ENCODE results near the gene TBC1D10A.

TBC1D10A gene

GRCh38 chr22:30266445-30267381, 60.0 kb downstream of the TBC1D10A start, which contains the start of gene OSM:
TSS of gene OSM (minus strand) at chr22:30266851. CDS start at chr22:30266799, 52 bp downstream.
- H3K4me3 Mint-ChIP-seq = peak within 1 kb of the TSS; percentile 92
- DNase-seq (ENCODE audit: low spot score in 2 of 2) (peak; percentile 67 to 94), ATAC-seq (peak; percentile 64)
- peak within 1 kb of the TSS; percentile 98 for H3K27ac Mint-ChIP-seq
- H3K9me3 Mint-ChIP-seq = no peaks in the 10 kb centered on the region
- H3K36me3 Mint-ChIP-seq = peaks cover 69% of the 10 kb centered on the region
- peaks cover 71% of the 10 kb centered on the region for H3K4me1 Mint-ChIP-seq

DNA sequence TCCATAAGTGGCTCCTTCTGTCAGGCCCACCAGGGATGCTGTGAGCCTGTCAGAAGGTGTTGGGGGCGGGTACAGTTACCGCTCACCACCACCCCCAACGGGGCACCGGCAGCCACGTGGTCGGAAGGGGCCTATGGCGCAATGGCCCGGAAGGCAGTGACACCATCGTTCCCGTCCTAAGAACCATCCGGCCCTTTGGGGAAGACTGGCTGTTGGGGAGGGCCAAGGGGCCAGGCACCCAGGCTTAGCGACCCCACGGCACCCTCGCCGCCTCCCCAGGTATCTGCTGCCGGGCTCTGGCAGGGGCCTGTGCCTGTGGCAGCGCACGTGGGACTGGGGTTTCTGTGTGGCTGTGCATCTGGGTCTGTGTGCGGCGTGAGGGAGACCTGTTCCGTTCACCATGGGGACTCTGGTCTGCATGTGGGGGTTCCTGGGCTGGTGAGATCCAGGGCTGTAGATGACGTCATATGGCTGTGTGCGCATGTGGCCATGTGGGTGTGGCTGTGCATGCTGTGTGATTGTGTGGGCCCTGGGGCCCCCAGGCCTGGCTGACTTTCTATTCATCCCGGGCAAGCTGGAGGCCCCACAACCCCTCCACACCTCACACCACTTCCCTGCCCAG, 60.8 kb downstream of the TBC1D10A start:
- Mint-ChIP-seq H3K27ac (peak overlapping the region; percentile 98), H3K36me3 (peaks cover 73% of the 10 kb centered on the region), H3K4me3 (peak overlapping the region; percentile 92), H3K9me3 (no peaks in the 10 kb centered on the region), H3K4me1 (peaks cover 79% of the 10 kb centered on the region)
- peak; percentile 81 for ATAC-seq
- DNase-seq (ENCODE audit: low spot score in 2 of 2) = peak; percentile 55 to 92

DNA sequence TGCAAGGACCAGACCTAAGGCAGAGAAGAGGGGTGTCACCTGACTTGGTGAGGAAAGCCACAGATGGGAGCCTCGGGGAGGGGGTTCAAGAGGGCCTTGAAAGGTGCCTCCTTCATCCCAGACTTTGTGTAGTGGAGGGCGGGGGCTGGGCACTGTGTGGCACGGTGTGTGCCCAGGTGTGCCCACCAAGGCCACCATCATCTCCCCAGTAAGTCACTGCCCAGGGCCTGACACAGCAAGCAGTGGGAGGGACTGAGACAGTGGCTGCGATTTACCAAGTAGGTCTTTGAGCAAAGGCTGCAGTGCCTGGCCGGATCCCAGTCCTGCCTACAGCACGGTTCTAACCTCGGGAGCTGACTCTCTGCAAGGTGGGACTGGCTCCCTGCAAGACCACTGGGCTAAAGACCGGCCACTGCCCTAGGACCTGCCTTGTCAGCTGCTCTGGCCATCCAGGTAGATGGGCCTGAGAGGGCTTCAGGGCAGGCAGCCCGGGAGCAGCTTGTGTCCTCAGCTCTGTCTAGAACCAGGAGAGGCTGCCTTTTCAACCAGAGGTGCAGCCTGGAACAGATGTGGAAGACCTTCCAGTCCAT, 61.5 kb downstream of the TBC1D10A start:
- Mint-ChIP-seq H3K9me3 (no peaks in the 10 kb centered on the region), H3K4me1 (peaks cover 74% of the 10 kb centered on the region), H3K36me3 (peaks cover 67% of the 10 kb centered on the region), H3K27ac (peak overlapping the region; percentile 98), H3K4me3 (peak overlapping the region; percentile 92)
- no peak for DNase-seq (ENCODE audit: low spot score in 2 of 2)
- no peak for ATAC-seq

DNA sequence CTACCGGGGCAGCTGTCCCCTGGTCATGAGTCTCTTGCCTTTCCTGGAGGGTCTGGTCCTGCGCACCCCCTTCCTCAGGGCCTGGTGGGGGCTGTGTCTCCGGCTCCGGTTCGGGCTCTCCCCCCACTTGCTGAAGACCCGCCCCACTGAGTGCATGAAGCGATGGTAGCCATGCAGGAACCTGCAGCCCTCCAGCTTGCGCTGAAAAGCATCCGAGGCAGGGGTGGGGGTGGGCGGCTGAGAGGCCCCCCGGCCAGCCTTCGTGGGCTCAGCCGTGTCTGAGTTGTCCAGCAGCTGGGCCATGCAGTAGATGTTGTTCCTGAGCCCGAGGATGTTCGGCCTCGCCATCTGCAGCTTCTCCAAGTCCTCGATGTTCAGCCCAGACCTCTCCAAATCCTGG, 62.9 kb downstream of the TBC1D10A start:
- no peak for ATAC-seq
- Mint-ChIP-seq H3K4me3 (peak overlapping the region; percentile 92), H3K27ac (no peak overlapping the region), H3K4me1 (peaks cover 70% of the 10 kb centered on the region), H3K9me3 (no peaks in the 10 kb centered on the region), H3K36me3 (peaks cover 56% of the 10 kb centered on the region)
- no peak for DNase-seq (ENCODE audit: low spot score in 2 of 2)

DNA sequence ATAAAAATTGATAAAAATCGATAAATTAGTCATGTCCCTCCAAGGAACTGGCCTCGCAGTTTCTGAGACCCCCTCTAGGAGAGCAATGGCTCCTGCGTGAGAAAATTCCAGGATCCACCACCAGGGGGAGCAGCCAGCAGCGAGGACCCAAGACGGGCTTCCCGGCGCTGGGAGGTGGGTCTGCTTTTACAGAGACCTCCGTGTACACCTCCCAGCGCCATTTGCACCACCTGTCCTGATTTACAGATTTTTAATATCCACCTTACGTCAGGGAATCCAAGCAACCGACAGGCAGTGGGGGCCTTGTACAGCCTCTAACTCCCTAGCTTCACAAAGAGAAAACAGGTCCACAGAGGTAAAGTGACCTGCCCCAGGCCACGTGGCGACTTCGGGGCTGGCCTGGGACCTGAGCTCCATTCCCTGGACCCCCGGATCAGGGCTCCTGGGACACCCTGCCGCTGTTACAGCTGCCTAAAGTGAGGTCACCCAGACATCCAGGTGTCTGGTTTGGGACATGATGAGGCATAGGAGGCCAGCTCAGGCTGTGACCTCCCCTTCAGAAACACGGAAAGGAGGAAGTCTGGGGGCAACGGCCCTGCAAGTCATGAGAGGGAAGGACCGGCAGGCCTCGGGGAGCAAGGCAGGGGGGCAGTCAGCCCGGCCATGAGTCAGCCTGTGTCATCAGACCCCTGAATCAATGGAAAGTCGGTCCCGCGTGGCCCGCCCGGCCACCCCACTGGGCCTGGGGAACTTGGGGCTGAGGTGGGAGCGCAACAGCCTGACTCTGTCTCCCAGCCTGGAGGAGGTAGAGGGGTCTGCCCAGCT, 63.6 kb downstream of the TBC1D10A start:
- H3K9me3 Mint-ChIP-seq = no peaks in the 10 kb centered on the region
- peaks cover 56% of the 10 kb centered on the region for H3K36me3 Mint-ChIP-seq
- H3K4me1 Mint-ChIP-seq = peaks cover 63% of the 10 kb centered on the region
- peak overlapping the region; percentile 88 for H3K27ac Mint-ChIP-seq
- H3K4me3 Mint-ChIP-seq = peak overlapping the region; percentile 92
- ATAC-seq (no peak), DNase-seq (ENCODE audit: low spot score in 2 of 2) (peak; percentile 77 to 91)

GRCh38 chr22:30262112-30262511, 64.6 kb downstream of the TBC1D10A start:
- no peak for DNase-seq (ENCODE audit: low spot score in 2 of 2)
- ATAC-seq = no peak
- Mint-ChIP-seq H3K4me1 (peaks cover 52% of the 10 kb centered on the region), H3K36me3 (peaks cover 56% of the 10 kb centered on the region), H3K4me3 (peak overlapping the region; percentile 92), H3K27ac (peak overlapping the region; percentile 88), H3K9me3 (no peaks in the 10 kb centered on the region)

DNA sequence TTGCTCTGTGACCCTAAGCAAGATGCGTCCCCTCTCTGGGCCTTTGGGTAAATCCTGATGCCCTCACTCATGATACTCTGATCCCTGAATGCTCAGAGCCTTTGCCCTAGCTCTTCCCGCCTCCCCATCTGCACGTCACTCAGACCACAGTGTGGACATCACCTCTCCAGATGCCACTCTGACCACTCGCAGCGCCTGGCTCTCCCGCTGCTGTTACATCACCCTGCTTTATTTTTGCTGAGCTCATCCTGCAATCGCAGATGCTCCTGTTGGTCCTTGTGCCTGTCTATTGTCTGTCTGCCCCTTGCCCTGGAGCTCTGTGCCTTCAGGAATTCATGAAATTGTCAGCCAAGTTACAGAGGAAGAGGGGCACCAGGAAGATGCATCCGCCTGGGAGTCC, 65.6 kb downstream of the TBC1D10A start:
- peak overlapping the region; percentile 23 for H3K27ac Mint-ChIP-seq
- H3K4me3 Mint-ChIP-seq = no peak overlapping the region
- peaks cover 46% of the 10 kb centered on the region for H3K36me3 Mint-ChIP-seq
- DNase-seq (ENCODE audit: low spot score in 2 of 2) (no peak), ATAC-seq (no peak)
- H3K9me3 Mint-ChIP-seq = no peaks in the 10 kb centered on the region
- H3K4me1 Mint-ChIP-seq = peaks cover 49% of the 10 kb centered on the region

DNA sequence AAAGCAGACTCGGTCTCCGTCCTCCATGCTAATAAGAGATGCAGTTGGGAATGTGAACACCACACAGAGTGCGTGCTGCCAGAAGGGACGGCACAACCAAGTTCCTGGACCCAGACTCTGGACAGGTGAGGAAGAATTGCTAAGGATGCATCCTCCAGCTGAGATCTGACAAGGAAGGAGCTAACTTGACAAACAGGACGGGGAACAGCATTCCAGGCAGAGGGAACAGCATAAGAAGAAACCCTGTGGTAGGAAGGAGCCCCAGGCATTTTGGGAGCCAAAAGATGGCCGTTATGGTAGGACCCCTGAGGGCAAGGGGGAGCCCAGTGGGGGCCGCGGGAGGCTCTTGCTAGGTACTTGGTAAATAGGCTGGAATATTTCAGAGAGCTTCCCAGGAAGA, 66.1 kb downstream of the TBC1D10A start:
- Mint-ChIP-seq H3K27ac (peak overlapping the region; percentile 23), H3K36me3 (peaks cover 41% of the 10 kb centered on the region), H3K9me3 (no peaks in the 10 kb centered on the region), H3K4me3 (no peak overlapping the region), H3K4me1 (peaks cover 45% of the 10 kb centered on the region)
- ATAC-seq (no peak), DNase-seq (ENCODE audit: low spot score in 2 of 2) (no peak)

DNA sequence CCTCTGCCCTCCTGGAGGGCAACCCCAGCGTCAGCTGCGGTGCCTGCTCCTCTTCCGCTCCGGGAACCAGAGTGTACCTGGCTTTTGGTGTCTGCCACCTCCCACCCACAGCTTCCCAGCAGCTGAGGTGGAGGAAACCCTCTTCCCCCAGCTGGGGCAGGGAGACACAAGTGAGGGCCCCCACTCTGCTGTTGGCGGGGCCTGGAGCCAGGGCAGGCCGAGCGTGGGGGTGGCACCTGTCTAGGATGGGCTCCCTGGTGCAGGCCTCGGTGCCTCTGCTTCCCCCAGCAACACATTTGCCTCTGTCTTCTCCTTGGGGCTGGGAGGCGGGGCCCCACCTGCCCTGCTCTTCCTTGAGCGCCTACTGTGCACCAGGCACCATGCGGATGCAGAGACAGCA, 66.5 kb downstream of the TBC1D10A start:
- DNase-seq (ENCODE audit: low spot score in 2 of 2) = no peak
- H3K4me1 Mint-ChIP-seq = peaks cover 40% of the 10 kb centered on the region
- H3K36me3 Mint-ChIP-seq = peaks cover 38% of the 10 kb centered on the region
- no peak overlapping the region for H3K27ac Mint-ChIP-seq
- no peaks in the 10 kb centered on the region for H3K9me3 Mint-ChIP-seq
- H3K4me3 Mint-ChIP-seq = no peak overlapping the region
- ATAC-seq = no peak

DNA sequence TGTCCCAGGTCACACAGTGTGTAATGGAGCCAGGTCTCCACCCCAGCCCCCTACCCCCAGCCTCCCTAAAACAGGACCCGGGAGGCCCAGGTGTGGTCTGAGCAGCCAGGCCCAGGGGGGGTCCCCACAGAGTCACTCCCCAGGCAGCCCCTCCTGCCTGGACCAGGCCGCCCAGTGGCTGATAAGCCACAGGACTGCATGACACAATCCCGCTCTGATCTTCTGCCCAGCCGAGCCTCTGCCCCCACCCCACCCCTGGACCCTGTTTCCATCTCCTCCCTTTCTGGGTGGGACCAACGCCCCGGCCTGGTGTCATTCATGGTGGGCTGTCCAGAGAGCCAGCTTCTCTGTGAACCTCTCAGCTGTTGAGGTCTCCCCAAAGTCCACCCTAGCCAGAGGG, 72.4 kb downstream of the TBC1D10A start:
- no peaks in the 10 kb centered on the region for H3K36me3 Mint-ChIP-seq
- ATAC-seq (no peak), DNase-seq (ENCODE audit: low spot score in 2 of 2) (no peak)
- no peaks in the 10 kb centered on the region for H3K9me3 Mint-ChIP-seq
- no peak overlapping the region for H3K27ac Mint-ChIP-seq
- peaks cover 25% of the 10 kb centered on the region for H3K4me1 Mint-ChIP-seq
- no peak overlapping the region for H3K4me3 Mint-ChIP-seq

DNA sequence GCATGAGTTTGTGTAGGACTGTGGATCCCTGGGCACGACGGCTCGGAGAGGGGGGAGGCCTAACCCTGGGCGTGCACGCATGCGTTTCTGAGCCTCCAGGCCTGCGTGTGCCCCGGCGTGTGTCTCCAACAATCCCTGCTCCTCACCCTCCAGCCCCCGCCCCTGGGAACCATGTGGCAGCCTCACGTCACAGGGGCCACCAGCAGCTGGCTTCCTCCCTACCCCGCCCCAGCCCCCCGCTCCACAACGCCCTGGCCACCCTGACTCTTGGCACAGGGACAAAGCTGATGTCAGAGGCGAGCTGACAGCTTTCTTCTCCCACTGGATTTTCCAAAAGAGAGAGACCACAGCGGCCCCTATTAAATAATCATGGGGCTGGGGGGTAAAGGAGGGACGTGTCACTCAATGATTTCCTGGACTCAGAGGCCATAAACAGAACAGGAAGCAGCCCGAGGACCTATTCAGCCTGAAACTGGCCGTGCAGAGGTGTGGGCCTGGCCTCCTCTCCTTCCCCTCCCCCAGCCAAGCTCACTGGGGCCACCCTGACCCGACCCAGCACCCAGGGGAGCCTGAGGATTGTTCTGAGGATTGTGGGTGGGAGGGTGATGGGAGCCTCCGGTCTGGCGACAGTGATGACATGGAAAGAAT, 73.4 kb downstream of the TBC1D10A start:
- peak overlapping the region; percentile 15 for H3K27ac Mint-ChIP-seq
- H3K4me1 Mint-ChIP-seq = peaks cover 32% of the 10 kb centered on the region
- H3K4me3 Mint-ChIP-seq = no peak overlapping the region
- H3K36me3 Mint-ChIP-seq = no peaks in the 10 kb centered on the region
- DNase-seq (ENCODE audit: low spot score in 2 of 2) (no peak), ATAC-seq (no peak)
- H3K9me3 Mint-ChIP-seq = no peaks in the 10 kb centered on the region

GRCh38 chr22:30252411-30253204, 74.1 kb downstream of the TBC1D10A start:
- H3K4me1 Mint-ChIP-seq = peaks cover 39% of the 10 kb centered on the region

DNA sequence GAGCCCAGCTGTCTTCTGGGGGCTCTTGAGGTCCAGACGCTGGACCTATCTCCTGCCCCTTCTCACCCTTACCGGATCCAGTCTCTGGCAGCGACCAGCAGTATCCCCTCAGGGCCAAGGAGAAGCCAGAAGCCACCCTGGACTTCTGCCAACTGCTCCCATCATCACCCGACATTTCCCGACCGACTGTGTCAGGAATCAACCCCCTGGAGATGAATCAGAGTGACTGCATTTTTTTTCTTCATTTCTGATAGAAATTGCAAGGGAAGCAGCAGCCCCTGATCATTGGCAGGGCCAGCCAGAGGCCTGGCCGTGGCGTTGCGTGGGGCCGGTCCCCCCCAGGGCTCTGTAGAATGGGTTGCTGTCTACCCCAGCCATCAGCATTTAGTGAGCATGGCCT, 75.0 kb downstream of the TBC1D10A start:
- Mint-ChIP-seq H3K36me3 (peaks cover 1% of the 10 kb centered on the region), H3K27ac (no peak overlapping the region), H3K4me3 (no peak overlapping the region), H3K4me1 (peaks cover 48% of the 10 kb centered on the region), H3K9me3 (no peaks in the 10 kb centered on the region)
- DNase-seq (ENCODE audit: low spot score in 2 of 2) = no peak
- ATAC-seq = no peak

More at GRCh38 chr22:30252411-30253204, 74.1 kb downstream of the TBC1D10A start:
- Mint-ChIP-seq H3K27ac (peak overlapping the region; percentile 15), H3K36me3 (no peaks in the 10 kb centered on the region), H3K4me3 (no peak overlapping the region), H3K9me3 (no peaks in the 10 kb centered on the region)
- DNase-seq (ENCODE audit: low spot score in 2 of 2) (no peak), ATAC-seq (no peak)

Measured in stimulated activated effector memory CD8-positive, alpha-beta T cell treated with anti-CD3 and anti-CD28 coated beads, Interleukin-12 subunit alpha, Interleukin-12 subunit beta, amount 100 ng/mL, for 72 hours (primary cell).